Prostate gland (tissue), 2 donors: Measurements from ENCODE around the gene PSIP1. TPM values are rescaled to one million over a fixed set of nuclear protein-coding genes. Genes with fewer than 3 reads are reported as not detected.
"Not testable (repeated sequence)": the region's sequence is repeated elsewhere in the genome, so short reads cannot be mapped to it uniquely, and the experiment has no call there.

Experiments used
- DNase-seq: peaks from one replicate; pipeline ENCODE4 v3.0.0-alpha.2; 2019; ENCODE audit warnings: low spot score
- H3K27ac ChIP-seq, 2 donors: fragments of 200-600 bp; sonication (generic); 2 replicates each; pipeline ENCODE4 v1.5.1; 2017 to 2019
- H3K27me3 ChIP-seq: fragments of 200-600 bp; sonication (generic); replicated peaks from 2 replicates; pipeline ENCODE4 v1.5.1; 2019; ENCODE audit not compliant: insufficient read depth
- H3K36me3 ChIP-seq, 2 donors: fragments of 200-600 bp; sonication (generic); 1 replicate in 1 of 2; 2 replicates in 1 of 2; pipeline versions ENCODE4 v1.5.1 to v1.8.1; 2017 to 2019
- H3K4me1 ChIP-seq: fragments of 200-600 bp; sonication (generic); replicated peaks from 2 replicates; pipeline ENCODE4 v1.5.1; 2019
- H3K4me3 ChIP-seq, 2 donors: fragments of 200-600 bp; sonication (generic); 2 replicates each; pipeline ENCODE4 v1.5.1; 2017 to 2019
- H3K9me3 ChIP-seq: fragments of 200-600 bp; sonication (generic); 2 replicates; pipeline ENCODE4 v1.5.1; 2017
- POLR2A ChIP-seq: fragments of 450-650 bp; IDR thresholded peaks from one replicate; pipeline ENCODE4 v1.6.1; 2016; ENCODE audit warnings: antibody characterized with exemption, mild to moderate bottlenecking
- POLR2AphosphoS5 ChIP-seq: sonication (generic); formaldehyde crosslinking; IDR thresholded peaks from one replicate; pipeline ENCODE4 v1.6.1; 2017; ENCODE audit warnings: antibody characterized with exemption
- WGBS: methylation state at CpG from one replicate; pipeline ENCODE4 v1.1.5; 2018; 5-methylcytosine and 5-hydroxymethylcytosine counted together
- intact Hi-C: fragments of 100-400 bp; cut with DNase I; formaldehyde crosslinking; loops from one replicate; pipeline ENCODE4 v1.14.2; 2022
- total RNA-seq, 2 donors: library from RNA; depleted of rRNA; stranded (reverse); fragments of >200 nt; gene quantifications; one replicate each; pipeline ENCODE4 v1.1.0, GENCODE V29; 2016
- TF ChIP-seq, protein P1 (sequence below), 4 experiments: fragments of 200-600 bp in 2 of 4; fragments of 450-650 bp in 2 of 4; sonication (generic) in 2 of 4; IDR thresholded peaks; 1 replicate in 3 of 4; 2 replicates in 1 of 4; pipeline ENCODE4 v1.5.1; 2016 to 2019; ENCODE audit warnings: antibody characterized with exemption in 4 of 4, mild to moderate bottlenecking in 2 of 4, moderate library complexity in 2 of 4

The PSIP1 gene
- total RNA-seq, 2 donors from 2014 or later, result 65.3 to 69.6 TPM

DNA sequence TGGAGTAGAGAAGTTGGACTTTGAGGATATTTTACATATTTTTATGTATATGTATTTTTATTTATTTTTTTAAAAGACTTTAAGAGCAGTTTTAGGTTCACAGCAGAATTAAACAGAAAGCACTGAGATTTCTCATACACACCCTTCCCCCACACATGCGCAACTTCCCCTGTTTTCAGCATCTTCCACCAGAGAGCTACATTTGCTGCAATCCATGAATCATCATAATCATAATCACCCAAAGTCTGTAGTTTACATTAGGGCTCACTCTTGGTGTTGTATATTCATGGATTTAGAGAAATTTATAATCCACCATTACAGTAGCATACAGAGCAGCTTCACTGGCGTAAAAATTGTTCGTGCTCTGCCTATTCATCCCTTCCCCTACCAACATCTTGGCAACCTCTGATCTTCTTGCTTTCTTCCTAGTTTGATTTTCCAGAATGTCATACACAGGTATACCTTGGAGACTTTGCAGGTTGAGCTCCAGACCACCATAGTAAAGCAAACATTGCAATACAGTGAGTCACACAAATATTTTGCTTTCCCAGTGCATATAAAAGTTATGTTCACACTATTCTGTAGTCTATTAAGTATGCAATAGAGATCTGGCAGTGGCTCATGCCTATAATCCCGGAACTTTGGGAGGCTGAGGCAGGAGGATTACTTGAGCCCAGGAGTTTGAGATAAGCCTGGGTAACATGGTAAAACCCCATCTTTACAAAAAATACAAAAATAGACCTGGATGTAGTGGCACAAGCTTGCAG, 32.5 kb upstream of the PSIP1 start:
- no peaks in the 10 kb centered on the region for H3K9me3 ChIP-seq
- H3K36me3 ChIP-seq, result no peaks in the 10 kb centered on the region
- H3K4me1 ChIP-seq, result no peaks in the 10 kb centered on the region
- no peak for DNase-seq
- TF ChIP-seq, protein P1, sequence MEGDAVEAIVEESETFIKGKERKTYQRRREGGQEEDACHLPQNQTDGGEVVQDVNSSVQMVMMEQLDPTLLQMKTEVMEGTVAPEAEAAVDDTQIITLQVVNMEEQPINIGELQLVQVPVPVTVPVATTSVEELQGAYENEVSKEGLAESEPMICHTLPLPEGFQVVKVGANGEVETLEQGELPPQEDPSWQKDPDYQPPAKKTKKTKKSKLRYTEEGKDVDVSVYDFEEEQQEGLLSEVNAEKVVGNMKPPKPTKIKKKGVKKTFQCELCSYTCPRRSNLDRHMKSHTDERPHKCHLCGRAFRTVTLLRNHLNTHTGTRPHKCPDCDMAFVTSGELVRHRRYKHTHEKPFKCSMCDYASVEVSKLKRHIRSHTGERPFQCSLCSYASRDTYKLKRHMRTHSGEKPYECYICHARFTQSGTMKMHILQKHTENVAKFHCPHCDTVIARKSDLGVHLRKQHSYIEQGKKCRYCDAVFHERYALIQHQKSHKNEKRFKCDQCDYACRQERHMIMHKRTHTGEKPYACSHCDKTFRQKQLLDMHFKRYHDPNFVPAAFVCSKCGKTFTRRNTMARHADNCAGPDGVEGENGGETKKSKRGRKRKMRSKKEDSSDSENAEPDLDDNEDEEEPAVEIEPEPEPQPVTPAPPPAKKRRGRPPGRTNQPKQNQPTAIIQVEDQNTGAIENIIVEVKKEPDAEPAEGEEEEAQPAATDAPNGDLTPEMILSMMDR (IDR thresholded peaks at IDR 0.05), result no peak
- TF ChIP-seq POLR2A (no peak), POLR2AphosphoS5 (no peak)
- intact Hi-C loops, result no loop called here
- H3K27ac ChIP-seq, result no peak overlapping the region
- no peak overlapping the region for H3K4me3 ChIP-seq
- no peaks in the 10 kb centered on the region for H3K27me3 ChIP-seq
- 77% methylated on average over 4 of the region's 4 CpGs for WGBS

DNA sequence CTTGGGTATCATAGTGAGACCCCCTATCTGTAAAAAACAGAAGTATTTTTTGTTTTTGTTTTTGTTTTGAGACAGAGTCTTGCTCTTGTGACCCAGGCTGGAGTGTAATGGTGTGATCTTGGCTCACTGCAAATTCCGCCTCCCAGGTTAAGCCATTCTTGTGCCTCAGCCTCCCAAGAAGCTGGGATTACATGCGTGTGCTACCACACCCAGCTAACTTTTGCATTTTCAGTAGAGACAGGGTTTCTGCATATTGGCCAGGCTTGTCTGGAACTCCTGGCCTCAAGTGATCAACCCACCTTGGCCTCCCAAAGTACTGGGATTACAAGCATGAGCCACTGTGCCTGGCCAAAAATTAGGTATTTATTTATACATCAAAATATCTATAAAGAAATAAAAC, 31.9 kb upstream of the PSIP1 start:
- H3K27me3 ChIP-seq, result no peaks in the 10 kb centered on the region
- H3K36me3 ChIP-seq, result no peaks in the 10 kb centered on the region
- intact Hi-C loops, result no loop called here
- no peak for DNase-seq
- H3K4me3 ChIP-seq, result no peak overlapping the region
- no peak overlapping the region for H3K27ac ChIP-seq
- TF ChIP-seq POLR2AphosphoS5 (no peak), POLR2A (no peak)
- TF ChIP-seq, protein P1 (IDR thresholded peaks at IDR 0.05), result no peak
- H3K4me1 ChIP-seq, result no peaks in the 10 kb centered on the region
- 94% methylated on average over 2 of the region's 2 CpGs for WGBS
- H3K9me3 ChIP-seq, result no peaks in the 10 kb centered on the region

DNA sequence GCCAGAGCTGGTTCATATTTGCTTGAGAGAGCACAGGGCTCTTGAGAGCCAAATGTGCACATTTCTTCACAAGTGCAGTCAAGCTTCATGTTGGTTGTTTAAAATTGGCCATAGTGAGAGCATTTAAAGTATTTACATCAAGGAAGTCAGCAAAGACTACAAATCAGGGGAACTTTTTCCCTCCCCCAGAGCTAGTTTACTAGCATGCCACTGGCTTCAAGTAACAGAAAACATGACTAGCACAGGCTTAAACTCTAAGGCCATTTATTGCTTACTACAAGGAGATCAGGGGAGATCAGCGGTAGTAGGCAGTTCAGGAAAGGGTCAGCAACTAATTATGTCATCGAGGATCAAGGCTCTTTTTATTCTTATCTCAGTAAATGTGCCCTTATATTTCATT, 31.1 kb upstream of the PSIP1 start:
- 41% methylated on average over 2 of the region's 2 CpGs for WGBS
- TF ChIP-seq POLR2AphosphoS5, result no peak
- H3K36me3 ChIP-seq, result no peaks in the 10 kb centered on the region
- no peak overlapping the region for H3K27ac ChIP-seq
- no peaks in the 10 kb centered on the region for H3K4me1 ChIP-seq
- intact Hi-C loops, result no loop called here
- DNase-seq, result no peak
- no peak overlapping the region for H3K4me3 ChIP-seq
- H3K9me3 ChIP-seq, result no peaks in the 10 kb centered on the region
- no peaks in the 10 kb centered on the region for H3K27me3 ChIP-seq

DNA sequence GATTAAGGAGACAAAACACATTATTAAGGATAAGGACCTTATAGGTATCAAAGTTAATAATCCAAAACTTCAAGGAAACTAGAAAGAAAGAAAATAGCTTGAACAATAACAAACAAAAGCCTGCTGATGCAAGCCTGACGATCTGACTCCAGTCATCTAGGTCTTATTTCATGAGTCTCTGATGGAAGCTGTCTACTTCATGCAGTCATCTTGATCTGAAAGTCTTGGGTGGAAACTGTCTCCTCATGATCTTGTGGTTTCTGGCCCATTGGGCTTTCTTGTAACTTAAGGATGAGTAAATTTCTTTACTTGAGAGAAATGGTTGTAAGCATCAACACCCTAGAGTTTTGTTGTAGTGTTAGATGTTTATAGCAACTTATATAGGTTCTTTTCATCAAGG, 20.6 kb upstream of the PSIP1 start:
- Histone ChIP-seq H3K27me3 (no peaks in the 10 kb centered on the region), H3K4me1 (no peaks in the 10 kb centered on the region), H3K27ac (no peak overlapping the region), H3K36me3 (no peaks in the 10 kb centered on the region), H3K9me3 (no peaks in the 10 kb centered on the region), H3K4me3 (no peak overlapping the region)
- intact Hi-C loops, result no loop called here
- 22% methylated on average over 1 of the region's 1 CpG for WGBS
- no peak for DNase-seq
- TF ChIP-seq POLR2AphosphoS5 (no peak), POLR2A (no peak)
- TF ChIP-seq, protein P1 (IDR thresholded peaks at IDR 0.05), result no peak

DNA sequence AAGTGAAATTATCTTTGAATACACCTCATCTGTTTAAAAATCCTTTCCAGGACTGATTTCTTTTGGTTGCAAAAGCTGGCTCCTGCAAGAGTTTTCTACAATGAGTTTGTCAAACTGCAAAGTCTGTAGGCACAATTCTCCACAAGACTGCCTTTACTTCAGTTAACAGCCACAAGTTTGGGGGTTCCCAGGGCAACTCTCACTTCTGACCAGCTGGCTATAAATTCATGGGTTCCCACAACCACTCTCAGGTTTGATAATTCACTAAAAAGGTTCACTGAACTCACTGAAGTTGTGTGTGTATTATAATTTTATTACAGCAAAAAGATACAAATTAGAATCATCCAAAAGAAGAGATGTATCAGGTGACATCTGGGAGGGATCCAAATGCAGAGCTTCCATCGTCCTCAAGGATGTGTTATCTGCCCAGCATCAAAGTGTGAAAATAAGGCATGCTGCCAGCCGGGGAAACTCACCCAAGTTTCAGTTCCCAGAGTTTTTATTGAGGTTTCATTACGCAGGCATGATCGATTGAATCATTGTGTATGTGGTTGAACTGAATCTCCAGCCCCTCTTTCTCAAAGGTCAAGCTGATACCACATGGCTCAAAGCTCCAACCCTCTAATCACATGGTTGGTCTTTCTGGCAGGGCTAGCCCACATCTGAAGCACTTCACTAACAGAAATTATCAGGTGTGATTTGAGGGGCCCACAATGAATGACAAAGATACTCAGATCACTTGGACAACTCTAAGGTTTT, 19.0 kb upstream of the PSIP1 start:
- 34% methylated on average over 4 of the region's 4 CpGs for WGBS
- Histone ChIP-seq H3K27ac (no peak overlapping the region), H3K36me3 (no peaks in the 10 kb centered on the region), H3K4me3 (no peak overlapping the region), H3K4me1 (no peaks in the 10 kb centered on the region), H3K9me3 (no peaks in the 10 kb centered on the region), H3K27me3 (no peaks in the 10 kb centered on the region)
- TF ChIP-seq POLR2A (no peak), POLR2AphosphoS5 (no peak)
- TF ChIP-seq, protein P1 (IDR thresholded peaks at IDR 0.05), result no peak
- DNase-seq, result no peak
- intact Hi-C loops, result no loop called here

DNA sequence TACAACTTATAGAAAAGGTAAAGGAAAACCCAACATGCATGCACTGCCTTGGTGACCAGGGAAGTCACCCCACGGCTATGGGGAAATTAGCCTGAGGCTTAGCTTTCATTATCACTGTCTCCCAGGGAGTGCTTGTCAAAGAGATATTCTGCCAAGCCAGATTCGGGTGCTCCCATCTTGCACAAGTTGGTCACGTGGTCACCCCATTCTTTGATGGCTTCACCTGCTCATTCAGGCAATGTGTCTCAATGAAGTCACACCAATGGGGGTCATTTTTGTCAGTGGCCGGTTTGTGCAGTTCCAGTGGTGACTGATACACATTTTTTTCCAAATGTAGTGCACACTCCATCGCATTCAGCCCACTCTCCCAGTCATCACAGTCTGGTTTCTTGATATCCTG, 16.3 kb upstream of the PSIP1 start:
- H3K36me3 ChIP-seq, intact Hi-C loops, DNase-seq, H3K9me3 ChIP-seq, H3K4me1 ChIP-seq, H3K4me3 ChIP-seq, H3K27me3 ChIP-seq, H3K27ac ChIP-seq: not testable (repeated sequence)
- 97% methylated on average over 5 of the region's 5 CpGs for WGBS
